ENCODE results near the gene NCKAP5. TPM values are rescaled to one million over a fixed set of nuclear protein-coding genes. Genes with fewer than 3 reads are reported as not detected.

NCKAP5 gene
- total and polyA plus RNA-seq, 8 donors: 0.23 to 1.5 (median 0.44) TPM

GRCh38 chr2:132975193-132976105 is 592.8 kb downstream of the NCKAP5 start:
- H3K4me1 ChIP-seq: no peaks in the 10 kb centered on the region
- H3K36me3 ChIP-seq: no peaks in the 10 kb centered on the region
- 73 to 81% methylated on average over 5 of the region's 5 CpGs for WGBS, 2 donors
- no peak overlapping the region for H3K4me3 ChIP-seq
- TF ChIP-seq CTCF (IDR thresholded peaks at IDR 0.05): no peak
- ATAC-seq (no peak), FAIRE-seq (no peak), DNase-seq (no peak)
- no peak overlapping the region for H3K27ac ChIP-seq
- intact Hi-C loops (cut with DNase I): no loop called here
- no peaks in the 10 kb centered on the region for H3K9me3 ChIP-seq
- no peaks in the 10 kb centered on the region for H3K27me3 ChIP-seq

GRCh38 chr2:132974467-132975095 is 593.7 kb downstream of the NCKAP5 start:
- DNase-seq (no peak), ATAC-seq (no peak), FAIRE-seq (no peak)
- Histone ChIP-seq H3K4me1 (no peaks in the 10 kb centered on the region), H3K27ac (no peak overlapping the region), H3K4me3 (no peak overlapping the region), H3K27me3 (no peaks in the 10 kb centered on the region), H3K36me3 (no peaks in the 10 kb centered on the region), H3K9me3 (no peaks in the 10 kb centered on the region)
- no peak for TF ChIP-seq CTCF (IDR thresholded peaks at IDR 0.05)
- intact Hi-C loops (cut with DNase I): no loop called here
- 79 to 82% methylated on average over 11 of the region's 11 CpGs for WGBS, 2 donors

- H3K4me1 ChIP-seq: no peaks in the 10 kb centered on the region
- no peak for ATAC-seq
- DNase-seq: no peak
- intact Hi-C loops (cut with DNase I): no loop called here
- 71 to 82% methylated on average over 7 of the region's 7 CpGs for WGBS, 2 donors
- no peaks in the 10 kb centered on the region for H3K9me3 ChIP-seq
- FAIRE-seq: no peak
- no peaks in the 10 kb centered on the region for H3K27me3 ChIP-seq
- no peak for TF ChIP-seq CTCF (IDR thresholded peaks at IDR 0.05)
- H3K27ac ChIP-seq: no peak overlapping the region
- no peak overlapping the region for H3K4me3 ChIP-seq
- no peaks in the 10 kb centered on the region for H3K36me3 ChIP-seq
Observed at GRCh38 chr2:132971310-132972061, 596.8 kb downstream of the NCKAP5 start.

GRCh38 chr2:132969371-132969985 is 598.8 kb downstream of the NCKAP5 start:
- WGBS, 2 donors: 76 to 85% methylated on average over 4 of the region's 4 CpGs
- Histone ChIP-seq H3K27me3 (no peaks in the 10 kb centered on the region), H3K4me1 (no peaks in the 10 kb centered on the region), H3K36me3 (no peaks in the 10 kb centered on the region), H3K4me3 (no peak overlapping the region), H3K9me3 (no peaks in the 10 kb centered on the region), H3K27ac (no peak overlapping the region)
- no peak for DNase-seq
- intact Hi-C loops (cut with DNase I): no loop called here
- ATAC-seq: no peak
- TF ChIP-seq CTCF (IDR thresholded peaks at IDR 0.05): no peak
- no peak for FAIRE-seq

Data from pancreas (tissue), 10 donors.